Measurements from ENCODE around the gene FZD1. TPM values are rescaled to one million over a fixed set of nuclear protein-coding genes. Genes with fewer than 3 reads are reported as not detected.
A peak's percentile ranks its signal among the peaks of the same experiment; 100 is the strongest.

Gene FZD1
- total RNA-seq, 3 donors from 2014 or later = 11.0 to 36.1 (median 20.0) TPM

- H3K27ac ChIP-seq = peak overlapping the region in 1 of 2 donors; percentile 45
- no peak for DNase-seq (ENCODE audit: low spot score in 2 of 2)
- H3K36me3 ChIP-seq = no peaks in the 10 kb centered on the region
- H3K27me3 ChIP-seq = no peaks in the 10 kb centered on the region
- TF ChIP-seq POLR2A (IDR thresholded peaks at IDR 0.05) (no peak), POLR2AphosphoS5 (IDR thresholded peaks at IDR 0.05) (no peak)
- TF ChIP-seq, protein P1, sequence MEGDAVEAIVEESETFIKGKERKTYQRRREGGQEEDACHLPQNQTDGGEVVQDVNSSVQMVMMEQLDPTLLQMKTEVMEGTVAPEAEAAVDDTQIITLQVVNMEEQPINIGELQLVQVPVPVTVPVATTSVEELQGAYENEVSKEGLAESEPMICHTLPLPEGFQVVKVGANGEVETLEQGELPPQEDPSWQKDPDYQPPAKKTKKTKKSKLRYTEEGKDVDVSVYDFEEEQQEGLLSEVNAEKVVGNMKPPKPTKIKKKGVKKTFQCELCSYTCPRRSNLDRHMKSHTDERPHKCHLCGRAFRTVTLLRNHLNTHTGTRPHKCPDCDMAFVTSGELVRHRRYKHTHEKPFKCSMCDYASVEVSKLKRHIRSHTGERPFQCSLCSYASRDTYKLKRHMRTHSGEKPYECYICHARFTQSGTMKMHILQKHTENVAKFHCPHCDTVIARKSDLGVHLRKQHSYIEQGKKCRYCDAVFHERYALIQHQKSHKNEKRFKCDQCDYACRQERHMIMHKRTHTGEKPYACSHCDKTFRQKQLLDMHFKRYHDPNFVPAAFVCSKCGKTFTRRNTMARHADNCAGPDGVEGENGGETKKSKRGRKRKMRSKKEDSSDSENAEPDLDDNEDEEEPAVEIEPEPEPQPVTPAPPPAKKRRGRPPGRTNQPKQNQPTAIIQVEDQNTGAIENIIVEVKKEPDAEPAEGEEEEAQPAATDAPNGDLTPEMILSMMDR (IDR thresholded peaks at IDR 0.05) = no peak
- no peaks in the 10 kb centered on the region for H3K9me3 ChIP-seq
- no peak overlapping the region for H3K4me3 ChIP-seq
- no peaks in the 10 kb centered on the region for H3K4me1 ChIP-seq
- intact Hi-C loops (cut with DNase I; ENCODE audit: low total_unique reads) = no loop called here
These were observed 46.7 kb downstream of the FZD1 start for GRCh38 chr7:91310830-91311460.

- DNase-seq (ENCODE audit: low spot score in 2 of 2) = no peak
- Histone ChIP-seq H3K27me3 (no peaks in the 10 kb centered on the region), H3K9me3 (no peaks in the 10 kb centered on the region), H3K27ac (no peak overlapping the region), H3K4me1 (no peaks in the 10 kb centered on the region), H3K36me3 (no peaks in the 10 kb centered on the region), H3K4me3 (no peak overlapping the region)
- intact Hi-C loops (cut with DNase I; ENCODE audit: low total_unique reads) = no loop called here
- TF ChIP-seq, protein P1 (IDR thresholded peaks at IDR 0.05) = no peak
- TF ChIP-seq POLR2A (IDR thresholded peaks at IDR 0.05) = no peak
- TF ChIP-seq POLR2AphosphoS5 (IDR thresholded peaks at IDR 0.05) = no peak
These were observed 47.6 kb downstream of the FZD1 start for GRCh38 chr7:91311839-91312238.

DNA sequence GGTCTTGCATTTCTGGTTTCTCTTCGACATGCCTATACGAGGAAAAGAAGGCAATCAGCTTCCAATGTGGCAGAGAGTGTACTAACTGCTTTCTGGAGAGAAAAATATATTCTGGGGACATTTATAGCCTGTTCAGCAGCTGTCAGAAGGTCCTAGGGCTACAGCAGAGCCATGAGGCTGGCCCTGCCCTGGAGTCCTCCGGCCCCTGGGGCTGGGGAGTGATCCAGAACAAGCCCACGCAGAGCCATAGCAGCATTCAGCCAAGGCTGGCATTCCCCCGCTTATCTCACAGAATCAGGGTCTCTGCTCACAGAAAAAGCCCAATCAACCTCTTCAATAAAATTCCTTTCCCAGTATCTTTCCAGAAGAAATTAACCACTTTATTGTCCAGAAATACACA lies 48.9 kb downstream of the FZD1 start:
- H3K27ac ChIP-seq = no peak overlapping the region
- no peak overlapping the region for H3K4me3 ChIP-seq
- no peaks in the 10 kb centered on the region for H3K36me3 ChIP-seq
- no peak for DNase-seq (ENCODE audit: low spot score in 2 of 2)
- TF ChIP-seq, protein P1 (IDR thresholded peaks at IDR 0.05) = no peak
- TF ChIP-seq POLR2AphosphoS5 (IDR thresholded peaks at IDR 0.05) (no peak), POLR2A (IDR thresholded peaks at IDR 0.05) (no peak)
- no peaks in the 10 kb centered on the region for H3K9me3 ChIP-seq
- H3K27me3 ChIP-seq = no peaks in the 10 kb centered on the region
- no peaks in the 10 kb centered on the region for H3K4me1 ChIP-seq
- intact Hi-C loops (cut with DNase I; ENCODE audit: low total_unique reads) = no loop called here

DNA sequence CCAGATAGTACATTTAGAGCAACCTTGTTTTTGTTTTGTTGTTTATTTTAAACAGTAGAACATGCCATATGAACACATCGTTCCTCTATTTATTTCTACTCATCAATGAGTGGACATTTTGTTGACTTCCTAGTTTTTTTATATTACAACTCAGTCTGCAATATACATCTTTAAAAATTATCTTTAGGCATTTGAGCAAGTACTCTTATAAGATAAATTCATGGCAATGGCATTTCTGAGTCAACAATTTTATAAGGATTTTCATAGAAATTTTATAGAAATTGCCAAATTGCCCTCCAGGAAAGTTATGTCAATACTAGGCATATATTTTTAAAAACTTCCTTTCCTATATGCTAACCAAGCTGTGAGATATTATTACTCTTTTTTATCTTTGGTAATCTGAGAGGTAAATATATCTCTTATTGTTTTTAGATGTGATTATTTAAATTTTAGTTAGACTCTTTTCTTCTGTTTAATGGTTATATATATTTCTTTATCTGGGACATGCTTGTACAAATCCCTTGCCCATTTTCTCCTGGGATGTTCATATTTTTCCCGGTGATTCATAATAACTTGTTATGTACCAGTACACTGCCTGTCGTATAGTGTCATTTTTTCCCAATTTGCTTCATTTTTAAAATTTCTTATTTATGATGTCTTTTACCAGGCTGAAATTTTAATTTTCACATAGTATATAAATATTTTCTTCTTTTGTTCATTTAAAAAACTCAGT lies 50.5 kb downstream of the FZD1 start:
- TF ChIP-seq POLR2A (IDR thresholded peaks at IDR 0.05) (no peak), POLR2AphosphoS5 (IDR thresholded peaks at IDR 0.05) (no peak)
- TF ChIP-seq, protein P1 (IDR thresholded peaks at IDR 0.05) = no peak
- Histone ChIP-seq H3K4me1 (no peaks in the 10 kb centered on the region), H3K9me3 (no peaks in the 10 kb centered on the region), H3K27ac (no peak overlapping the region), H3K4me3 (no peak overlapping the region), H3K36me3 (no peaks in the 10 kb centered on the region), H3K27me3 (no peaks in the 10 kb centered on the region)
- no peak for DNase-seq (ENCODE audit: low spot score in 2 of 2)
- intact Hi-C loops (cut with DNase I; ENCODE audit: low total_unique reads) = no loop called here

DNA sequence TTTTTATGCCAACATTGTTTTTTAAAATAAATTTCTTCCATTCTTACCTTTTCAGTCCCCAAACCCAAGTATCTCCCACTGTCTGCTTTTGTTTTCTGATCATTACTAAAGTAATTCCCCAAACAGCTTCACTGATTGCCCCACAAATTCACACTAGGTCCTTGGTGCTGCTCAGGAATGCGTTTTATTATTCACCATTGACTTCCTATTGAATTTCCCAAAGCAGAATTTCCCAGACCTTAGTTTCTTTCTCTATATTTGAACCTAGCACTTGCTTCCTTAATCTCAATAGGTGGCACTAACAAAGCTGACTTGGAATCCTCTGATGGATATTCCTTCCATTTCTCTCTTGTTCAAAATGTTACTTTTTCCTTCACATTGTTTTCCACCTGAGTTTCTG lies 52.2 kb downstream of the FZD1 start:
- intact Hi-C loops (cut with DNase I; ENCODE audit: low total_unique reads) = no loop called here
- DNase-seq (ENCODE audit: low spot score in 2 of 2) = no peak
- Histone ChIP-seq H3K4me3 (no peak overlapping the region), H3K4me1 (no peaks in the 10 kb centered on the region), H3K36me3 (no peaks in the 10 kb centered on the region), H3K9me3 (no peaks in the 10 kb centered on the region), H3K27me3 (no peaks in the 10 kb centered on the region), H3K27ac (no peak overlapping the region)
- TF ChIP-seq, protein P1 (IDR thresholded peaks at IDR 0.05) = no peak
- TF ChIP-seq POLR2AphosphoS5 (IDR thresholded peaks at IDR 0.05) (no peak), POLR2A (IDR thresholded peaks at IDR 0.05) (no peak)
